Activated T-helper 1 cell treated with anti-CD3 and anti-CD28 coated beads, Interleukin-2, amount 50 U/mL, for 16 hours (primary cell): ENCODE results near the gene GRIN1.
A peak's percentile ranks its signal among the peaks of the same experiment; 100 is the strongest.
"Not testable (repeated sequence)": the region's sequence is repeated elsewhere in the genome, so short reads cannot be mapped to it uniquely, and the experiment has no call there.

Source experiments
- DNase-seq, 2 donors: peaks; one replicate each; pipeline ENCODE4 v3.0.0-alpha.2; 2020; ENCODE audit warnings: low read depth in 1 of 2, low spot score in 1 of 2

Gene GRIN1

DNA sequence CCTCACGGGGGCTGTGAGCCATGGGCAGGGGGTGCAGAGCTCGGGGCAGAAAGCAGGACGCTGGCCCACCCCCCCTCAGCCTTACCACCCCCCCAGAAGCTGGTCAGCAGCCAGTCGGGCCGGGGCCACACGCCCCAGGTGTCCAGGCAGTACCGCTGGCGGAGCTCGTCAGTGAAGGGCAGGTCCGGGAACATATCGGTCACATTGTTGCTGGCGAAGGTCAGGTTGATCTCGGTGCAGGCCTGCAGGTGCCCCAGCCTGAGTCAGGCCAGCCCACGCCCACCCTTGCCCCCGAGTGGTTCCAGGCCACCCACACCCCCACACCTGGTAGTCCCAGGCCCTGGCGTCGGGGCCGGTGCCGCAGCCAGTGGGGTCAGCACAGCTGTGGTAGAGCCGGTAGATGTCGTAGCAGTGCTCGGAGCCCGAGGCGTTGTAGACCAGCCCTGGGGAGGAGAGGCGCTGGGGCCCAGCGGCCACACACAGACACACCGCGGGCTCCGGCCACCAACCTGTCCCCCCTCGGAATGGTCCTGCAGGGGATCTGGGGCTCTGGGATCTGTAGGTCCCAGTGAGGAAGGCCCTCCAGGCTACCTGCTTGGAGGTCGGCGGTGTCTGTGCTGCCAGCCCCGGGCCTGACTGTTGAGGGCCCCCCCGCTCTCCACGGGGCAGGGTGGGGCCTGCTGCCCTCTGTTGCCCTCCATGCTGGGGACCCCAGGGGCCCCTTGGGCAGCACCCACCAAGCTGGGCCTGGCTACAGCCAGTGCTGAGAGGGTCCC is 27.0 kb upstream of the GRIN1 start:
- no peak for DNase-seq

DNA sequence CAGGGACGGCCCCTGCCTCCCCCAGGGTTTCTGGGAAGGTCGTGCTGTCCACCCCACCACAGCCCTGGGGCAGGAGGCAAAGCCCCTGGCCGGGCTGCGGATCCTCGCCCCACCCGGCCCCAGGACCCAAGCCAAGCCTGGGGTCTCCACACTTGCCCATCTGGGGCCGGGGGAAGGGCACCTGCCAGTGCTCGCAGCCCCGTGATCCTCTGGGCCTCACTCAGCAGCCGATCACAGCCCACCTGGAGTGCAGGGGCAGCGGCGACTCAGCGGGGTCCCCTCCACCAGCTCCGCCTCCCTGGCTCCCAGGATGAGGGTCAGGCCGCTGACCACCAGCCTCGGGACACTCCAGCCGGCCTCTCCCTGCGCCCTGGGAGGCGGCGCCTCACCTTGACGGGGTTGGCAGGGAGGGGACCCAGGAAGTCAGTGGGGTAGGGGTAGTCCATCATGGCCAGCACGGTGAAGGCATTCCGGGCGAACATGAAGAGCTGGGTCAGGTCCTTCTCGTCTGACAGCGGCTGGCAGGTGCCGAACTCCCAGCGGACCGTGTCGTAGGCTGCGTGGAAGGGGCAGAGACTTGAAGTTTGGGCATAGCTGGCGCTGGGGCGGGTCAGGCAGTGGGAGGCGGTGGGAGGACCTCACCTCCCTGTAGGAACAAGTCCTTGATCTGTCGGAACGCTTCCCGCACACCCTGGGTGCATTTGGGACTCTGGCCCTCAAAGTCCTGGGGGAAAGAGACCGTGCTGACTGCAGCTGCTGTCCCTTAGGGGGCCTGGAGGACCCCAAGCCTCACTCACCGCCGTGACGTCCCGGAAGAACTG is 26.2 kb upstream of the GRIN1 start:
- DNase-seq, result no peak

DNA sequence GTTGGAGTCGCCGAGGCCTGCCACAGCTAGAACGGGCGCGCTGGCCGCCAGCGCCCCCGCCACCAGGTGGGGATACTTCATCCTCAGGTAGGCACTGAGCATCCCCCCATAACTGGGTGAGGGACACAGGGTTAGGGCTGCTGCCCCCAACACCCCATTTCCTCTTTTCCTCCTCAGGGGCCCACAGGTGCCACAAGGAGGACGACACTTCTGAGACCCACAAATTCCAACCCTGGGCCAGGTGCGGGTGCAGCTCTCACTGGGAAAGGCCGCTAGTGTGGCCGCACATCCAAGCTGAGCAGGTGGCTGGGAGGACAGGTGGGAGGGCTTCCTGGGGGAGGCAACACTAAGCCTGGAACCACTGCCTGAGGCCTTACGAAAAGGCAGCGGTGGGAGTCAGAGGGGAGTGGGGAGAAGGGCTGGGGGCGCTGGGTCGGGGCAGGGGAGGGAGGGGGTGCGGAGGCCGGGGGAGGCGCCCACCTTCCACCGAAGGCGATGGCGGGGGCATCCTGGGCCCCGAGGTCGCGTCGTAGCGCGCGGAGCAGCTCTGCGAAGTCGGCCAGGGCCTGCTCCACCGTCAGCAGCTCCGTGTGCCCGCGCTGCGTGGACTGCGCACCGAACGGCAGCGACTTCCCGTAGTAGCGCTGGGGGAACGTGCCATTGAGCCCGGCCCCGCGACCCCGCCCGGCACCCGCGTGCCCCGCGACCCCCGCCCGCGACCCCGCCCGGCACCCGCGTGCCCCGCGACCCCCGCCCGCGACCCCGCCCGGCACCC is 25.4 kb upstream of the GRIN1 start:
- no peak for DNase-seq

DNA sequence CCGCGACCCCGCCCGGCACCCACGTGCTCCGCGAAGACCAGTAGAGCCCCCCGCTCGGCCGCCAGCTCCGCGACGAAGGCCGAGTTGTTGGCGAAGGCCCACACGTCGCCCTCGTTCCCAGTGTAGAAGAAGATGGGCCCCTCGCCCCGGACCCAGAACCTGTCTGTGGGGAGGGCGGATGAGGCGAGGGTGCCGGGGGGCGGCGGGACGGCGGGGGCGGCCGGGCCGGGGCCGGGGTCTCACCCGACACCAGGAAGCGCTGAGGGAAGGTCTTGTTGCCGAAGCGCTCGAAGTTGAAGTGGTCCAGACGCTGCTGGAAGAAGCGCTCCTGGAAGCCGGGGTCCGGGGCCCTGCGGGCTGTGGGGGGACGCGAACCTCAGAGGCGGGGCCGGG is 24.7 kb upstream of the GRIN1 start:
- no peak for DNase-seq

DNA sequence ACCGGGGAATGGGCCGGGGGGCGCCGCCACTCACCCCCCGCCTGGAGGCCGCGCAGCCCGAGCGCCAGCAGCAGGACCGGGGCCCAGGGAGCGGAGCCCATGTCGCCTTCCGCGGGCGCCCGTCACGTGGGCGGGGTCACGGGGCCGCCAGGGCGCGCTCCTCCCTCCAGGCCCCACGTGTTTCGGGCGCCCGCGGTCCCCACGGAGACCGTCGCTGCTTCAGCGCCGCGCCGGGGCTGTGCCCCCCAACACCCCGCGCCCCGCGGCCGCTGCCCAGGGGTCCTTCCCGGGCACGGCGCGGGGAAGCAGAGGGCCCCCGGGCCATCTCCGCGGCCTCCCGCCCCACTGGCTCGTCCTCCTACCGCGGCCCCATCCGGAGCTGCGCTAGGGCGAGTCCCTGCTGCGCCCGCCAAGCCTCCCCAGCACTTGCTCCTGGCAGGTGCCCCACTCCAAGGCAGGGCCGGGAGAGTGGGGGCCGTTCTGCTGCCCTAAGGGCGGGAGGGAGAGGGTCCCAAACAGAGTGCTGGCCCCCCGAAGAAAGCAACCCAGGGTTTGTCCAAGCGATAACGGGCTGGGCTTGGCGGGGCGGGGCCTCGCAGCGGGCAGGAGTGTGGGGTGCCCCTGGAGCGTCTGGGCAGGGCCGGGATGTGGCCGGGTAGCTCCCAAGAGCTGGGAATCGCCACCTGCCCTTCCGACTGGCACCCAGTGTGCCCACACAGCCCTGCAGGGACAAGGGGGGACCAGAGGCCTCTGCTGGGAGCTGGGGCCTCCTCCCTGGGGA is 24.2 kb upstream of the GRIN1 start, which contains the start of gene DPP7:
Gene DPP7, minus strand, starts transcription at position 121 of the 781 bp plus-strand sequence. Its CDS starts 20 bp downstream, at position 101.
- DNase-seq, result peak; percentile 59 to 68

DNA sequence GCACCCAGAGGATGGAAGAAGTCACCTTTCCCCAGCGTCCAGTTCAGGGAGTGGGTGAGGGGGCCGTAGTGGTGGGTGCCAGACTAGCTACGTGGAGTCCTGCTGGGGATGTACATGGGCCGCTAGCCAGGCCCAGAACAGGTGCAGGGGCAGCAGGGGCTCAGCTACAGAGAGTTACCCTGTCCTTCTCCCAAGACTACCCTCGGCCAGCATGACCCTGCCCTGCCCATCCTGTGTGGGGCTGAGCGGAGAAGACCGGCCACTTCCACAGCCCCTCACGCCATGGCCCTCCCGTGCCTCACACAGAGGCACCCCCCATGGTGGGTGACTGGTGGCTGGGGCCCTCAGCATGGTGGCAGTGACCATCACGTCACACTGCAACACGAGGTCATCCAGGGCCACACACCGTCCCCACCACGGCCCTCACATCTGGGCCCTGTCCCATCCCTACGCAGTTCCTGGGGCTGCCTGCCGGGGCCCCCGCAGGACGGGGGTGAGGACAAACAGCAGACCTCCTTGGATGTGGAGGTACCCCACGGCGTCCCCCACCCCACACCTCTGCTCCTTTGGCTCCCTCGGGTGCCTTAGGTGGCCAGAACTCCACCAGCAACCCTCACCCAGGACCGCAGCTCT is 23.4 kb upstream of the GRIN1 start:
- DNase-seq, result no peak

DNA sequence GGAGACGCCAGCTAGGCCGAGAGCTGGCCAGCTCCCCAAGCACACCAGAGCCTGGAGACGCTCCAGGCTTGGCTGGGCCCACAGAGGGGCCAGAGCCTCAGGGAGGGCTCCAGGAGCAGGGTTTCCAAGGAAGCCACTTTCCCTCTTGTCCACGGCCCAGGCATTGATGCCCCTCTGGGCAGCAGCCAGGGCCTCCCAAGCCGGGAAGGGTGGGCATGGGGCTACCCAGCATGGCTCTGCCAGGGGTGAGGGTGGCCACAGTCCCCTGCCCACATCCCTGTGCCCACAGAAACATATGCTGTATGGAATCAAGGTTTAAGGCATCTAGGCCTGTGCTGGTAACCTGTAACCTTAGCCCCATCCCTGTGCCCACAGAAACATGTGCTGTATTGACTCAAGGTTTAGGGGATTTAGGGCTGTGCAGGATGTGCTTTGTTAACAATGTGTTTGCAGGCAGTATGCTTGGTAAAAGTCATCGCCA is 22.9 kb upstream of the GRIN1 start:
- DNase-seq, result no peak

DNA sequence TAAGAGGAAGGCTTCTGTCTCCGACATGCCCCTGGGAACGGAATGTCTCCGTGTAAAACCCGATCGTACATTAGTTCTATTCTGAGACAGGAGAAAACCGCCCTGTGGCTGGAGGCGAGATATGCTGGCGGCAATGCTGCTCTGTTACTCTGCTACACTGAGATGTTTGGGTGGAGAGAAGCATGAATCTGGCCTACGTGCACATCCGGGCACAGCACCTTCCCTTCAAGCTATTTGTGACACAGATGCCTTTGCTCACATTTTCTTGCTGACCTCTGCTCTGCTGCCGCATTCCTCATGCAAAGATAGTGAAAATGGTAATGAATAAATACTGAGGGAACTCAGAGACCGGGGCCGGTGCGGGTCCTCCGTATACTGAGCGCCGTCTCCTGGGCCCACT is 22.2 kb upstream of the GRIN1 start:
- no peak for DNase-seq

DNA sequence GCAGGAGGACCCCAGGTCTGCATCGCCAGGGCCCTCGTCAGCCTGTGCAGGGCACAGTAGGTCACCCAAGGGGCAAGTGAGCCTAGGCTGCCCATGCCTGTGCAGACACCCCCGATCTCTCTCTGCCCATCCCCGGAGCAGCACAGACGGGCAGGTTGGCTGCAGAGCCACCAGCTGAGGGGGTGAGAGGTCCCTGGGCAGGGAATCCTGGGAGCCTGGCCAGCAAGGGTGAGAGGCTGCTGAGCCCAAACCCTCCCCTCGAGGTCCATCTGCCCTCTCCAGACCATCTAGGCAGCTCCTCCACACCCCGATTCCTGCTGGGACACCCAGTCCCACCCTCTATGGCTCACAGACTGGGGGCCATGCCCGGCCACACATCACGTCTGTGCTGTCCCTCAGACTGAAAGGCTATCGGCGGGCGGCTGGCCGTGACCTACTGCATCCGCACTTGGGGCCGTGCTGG is 21.7 kb upstream of the GRIN1 start:
- DNase-seq, result no peak

DNA sequence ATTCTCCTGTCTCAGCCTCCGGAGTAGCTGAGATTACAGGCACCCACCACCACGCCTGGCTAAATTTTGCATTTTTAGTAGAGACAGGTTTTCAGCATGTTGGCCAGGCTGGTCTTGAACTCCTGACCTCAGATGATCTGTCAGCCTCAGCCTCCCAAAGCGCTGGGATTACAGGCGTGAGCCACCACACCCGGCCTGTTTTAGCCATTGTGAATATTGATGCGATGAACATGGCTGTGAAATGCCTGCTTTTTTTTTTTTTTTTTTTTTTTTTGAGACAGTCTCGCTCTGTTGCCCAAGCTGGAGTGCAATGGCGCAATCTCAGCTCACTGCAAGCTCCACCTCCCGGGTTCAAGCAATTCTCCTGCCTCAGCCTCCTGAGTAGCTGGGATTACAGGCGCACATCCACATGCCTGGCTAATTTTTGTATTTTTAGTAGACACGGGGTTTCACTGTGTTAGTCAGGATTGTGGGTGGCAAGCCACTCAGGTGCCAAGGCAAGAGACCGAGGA is 20.8 kb upstream of the GRIN1 start:
- DNase-seq, result not testable (repeated sequence)

DNA sequence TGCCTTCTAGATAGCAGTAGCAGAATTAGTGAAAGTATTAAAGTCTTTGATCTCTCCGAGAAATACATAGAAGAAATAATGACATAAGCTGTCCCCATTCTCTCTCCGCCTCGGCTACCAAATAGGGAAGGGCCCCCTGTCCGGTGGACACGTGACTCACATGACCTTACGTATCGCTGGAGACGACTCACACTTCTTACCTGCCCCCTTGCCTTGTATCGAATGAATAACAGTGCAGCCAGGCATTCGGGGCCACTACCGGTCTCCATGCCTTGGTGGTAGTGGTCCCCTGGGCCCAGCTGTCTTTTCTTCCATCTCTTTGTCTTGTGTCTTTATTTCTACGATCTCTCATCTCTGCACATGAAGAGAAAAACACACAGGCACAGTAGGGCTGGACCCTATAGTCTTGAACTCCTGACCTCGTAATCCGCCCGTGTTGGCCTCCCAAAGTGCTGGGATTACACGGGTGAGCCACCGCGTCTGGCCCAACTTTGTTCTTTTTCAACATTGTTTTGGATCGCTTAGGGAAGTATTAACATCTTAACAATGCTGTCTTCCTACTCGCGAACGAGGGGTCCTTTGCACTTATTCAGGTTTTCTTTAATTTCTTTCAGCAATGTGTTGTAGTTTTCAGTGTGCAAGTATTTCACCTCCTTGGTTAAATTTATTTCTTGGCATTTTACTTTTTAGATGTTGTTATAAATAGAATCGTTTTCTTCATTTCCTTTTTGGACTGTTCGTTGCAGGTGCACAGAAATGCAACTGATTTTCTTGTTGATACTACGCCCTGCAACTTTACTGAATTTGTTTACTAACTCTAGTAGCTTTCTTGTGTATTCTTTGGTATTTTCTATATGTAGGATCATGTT is 16.8 kb upstream of the GRIN1 start:
- DNase-seq, result not testable (repeated sequence)

DNA sequence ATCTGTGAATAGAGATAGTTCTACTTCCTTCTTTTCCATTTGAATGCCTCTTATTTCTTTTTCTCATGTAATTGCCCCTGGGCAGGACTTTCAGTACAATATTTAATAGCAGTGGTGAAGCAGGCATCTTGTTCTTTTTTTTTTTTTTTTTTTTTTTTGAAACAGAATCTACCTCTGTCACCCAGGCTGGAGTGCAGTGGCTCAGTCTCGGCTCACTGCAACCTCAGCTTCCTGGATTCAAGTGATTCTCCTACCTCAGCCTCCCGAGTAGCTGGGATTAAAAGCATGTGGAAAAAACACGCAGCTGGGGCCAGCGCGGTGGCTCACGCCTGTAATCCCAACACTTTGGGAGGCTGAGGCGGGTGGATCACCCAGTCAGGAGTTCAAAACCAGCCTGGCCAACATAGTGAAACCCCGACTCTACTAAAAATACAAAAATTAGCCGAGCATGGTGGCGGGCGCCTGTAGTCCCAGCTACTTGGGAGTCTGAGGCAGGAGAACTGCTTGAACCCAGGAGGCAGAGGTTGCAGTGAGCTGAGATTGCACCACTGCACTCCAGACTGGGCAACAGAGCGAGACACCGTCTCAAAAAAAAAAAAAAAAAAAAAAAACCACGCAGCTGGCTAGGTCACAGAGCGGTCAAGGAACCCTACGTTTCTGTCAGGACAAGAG is 16.0 kb upstream of the GRIN1 start:
- DNase-seq, result not testable (repeated sequence)

DNA sequence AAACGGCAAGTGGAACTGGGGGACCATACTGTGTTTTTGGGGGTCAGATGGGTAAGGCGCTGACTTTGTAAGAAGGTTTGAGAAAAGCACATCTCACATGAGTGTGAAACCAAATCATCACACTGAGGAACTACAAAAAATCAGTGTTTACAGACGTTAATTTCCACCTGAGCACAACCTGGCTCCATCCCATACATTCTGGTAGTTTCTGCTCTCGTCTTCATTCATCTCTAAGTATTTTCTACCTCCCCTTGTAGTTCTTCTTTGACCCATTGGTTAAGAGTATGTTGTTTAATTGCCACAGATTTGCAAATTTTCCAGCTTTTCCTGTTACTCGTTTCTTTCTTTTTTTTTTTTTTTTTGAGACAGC is 15.5 kb upstream of the GRIN1 start:
- DNase-seq, result no peak

DNA sequence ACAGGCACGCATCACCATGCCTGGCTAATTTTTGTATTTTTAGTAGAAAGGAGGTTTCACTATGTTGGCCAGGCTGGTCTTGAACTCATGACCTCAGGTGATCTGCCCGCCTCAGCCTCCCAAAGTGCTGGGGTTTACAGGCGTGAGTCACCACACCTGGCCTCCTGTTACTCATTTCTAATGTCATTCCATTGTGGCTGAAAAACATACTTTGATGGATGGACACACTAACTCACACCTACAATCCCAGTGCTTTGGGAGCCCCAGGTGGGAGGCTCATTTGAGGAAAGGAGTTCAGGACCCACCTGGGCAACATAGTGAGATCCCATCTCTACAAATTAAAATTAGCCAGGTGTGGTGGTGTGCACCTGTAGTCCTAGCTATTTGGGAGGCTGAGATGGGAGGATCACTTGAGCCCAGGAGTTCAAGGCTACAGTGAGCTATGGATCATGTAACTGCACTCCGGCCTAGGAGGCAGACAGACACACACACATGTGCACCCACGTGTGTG is 14.9 kb upstream of the GRIN1 start:
- DNase-seq, result not testable (repeated sequence)

DNA sequence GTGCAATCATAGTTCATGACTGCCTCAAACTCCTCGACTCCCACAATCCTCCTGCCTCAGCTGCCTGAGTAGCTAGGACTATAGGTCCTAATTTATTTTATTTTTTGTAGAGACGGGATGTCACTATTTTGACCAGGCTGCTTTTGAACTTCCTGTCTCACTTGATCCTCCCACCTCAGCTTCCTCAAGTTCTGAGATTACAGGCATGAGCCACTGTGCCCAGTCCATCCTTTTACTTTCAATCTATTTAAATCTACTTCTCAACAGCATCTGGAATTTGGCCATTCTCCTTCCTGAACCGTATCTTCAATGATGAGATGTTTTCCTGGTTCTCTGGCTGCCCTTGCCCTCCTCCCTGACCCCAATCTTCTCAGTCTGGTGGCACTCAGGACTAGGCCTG is 12.2 kb upstream of the GRIN1 start:
- DNase-seq, result no peak

DNA sequence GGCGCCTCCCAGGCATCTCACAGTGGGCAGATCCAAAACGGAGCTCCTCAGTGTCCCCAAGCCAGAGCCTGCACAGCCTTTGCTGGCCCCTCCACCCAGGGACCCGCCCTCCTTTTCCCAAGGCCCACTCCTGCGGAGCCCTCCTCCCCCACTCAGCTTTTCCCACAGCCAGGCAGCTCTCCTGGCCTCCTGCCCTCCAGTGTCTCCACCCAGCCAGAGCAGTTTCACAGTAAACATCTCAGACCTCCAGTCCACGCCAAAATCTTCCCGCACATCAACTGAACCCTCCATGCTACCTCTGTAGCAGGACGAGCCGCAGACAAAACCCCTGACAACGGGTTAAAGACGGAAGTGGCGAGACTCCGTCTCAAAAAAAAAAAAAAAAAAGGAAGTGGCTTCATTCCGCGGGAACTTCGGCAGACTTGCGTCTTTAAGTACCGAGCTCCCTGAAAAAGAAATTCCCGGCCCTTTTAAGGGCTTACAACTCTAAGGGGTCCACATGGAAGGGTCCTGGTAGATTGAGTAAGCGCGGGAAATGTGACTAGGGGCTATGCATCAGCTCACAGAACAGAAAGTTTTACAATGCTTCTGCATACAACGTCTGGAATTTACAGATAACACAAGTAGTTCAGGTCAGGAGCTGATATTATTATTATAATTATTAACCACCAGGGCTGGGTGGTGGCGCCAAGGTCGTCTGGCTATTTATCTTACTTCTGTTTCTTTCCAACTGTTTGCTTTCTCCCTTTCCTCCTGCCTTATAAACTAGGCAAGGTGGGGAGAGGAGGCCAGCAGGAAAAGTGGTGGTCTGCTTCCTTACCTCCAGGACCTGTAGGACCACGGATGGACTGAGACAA is 11.4 kb upstream of the GRIN1 start:
- DNase-seq, result no peak

DNA sequence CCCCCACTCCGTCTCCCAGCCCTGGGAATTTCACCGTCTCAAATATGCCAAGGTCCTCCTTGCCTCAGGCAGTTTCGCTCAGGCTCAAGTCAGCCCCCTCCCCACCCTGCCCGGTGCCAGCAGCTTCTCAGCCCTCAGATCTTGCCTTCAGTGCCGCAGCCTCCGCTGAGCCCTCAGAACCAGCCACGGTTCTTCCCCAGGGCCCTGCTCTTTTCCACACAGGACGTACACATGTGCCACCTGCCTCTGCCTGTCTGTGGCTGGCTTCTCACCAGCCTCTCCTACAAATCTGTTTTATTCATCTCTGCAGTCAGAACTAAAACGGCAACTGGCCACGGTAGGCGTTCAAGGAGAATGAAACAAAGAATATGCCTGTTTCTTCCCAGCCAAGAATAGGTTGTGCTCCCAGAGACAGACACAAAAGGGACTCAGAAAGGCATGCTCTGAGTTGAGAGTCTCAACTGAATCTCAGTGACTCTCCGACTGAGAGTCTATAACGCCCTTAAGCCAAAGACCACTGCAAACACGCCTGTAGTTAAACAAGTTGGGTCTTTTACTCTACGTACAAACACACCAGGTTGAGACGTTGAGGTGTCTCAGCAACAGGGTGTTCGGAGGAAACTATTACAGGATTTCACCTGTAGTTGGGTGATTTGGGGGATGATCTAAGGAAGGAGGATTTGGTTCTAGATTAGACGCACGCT is 10.6 kb upstream of the GRIN1 start:
- DNase-seq, result no peak
